B cell (primary cell): Measurements from ENCODE around the gene CDHR3. TPM values are rescaled to one million over a fixed set of nuclear protein-coding genes. Genes with fewer than 3 reads are reported as not detected.

Experiments used
- ATAC-seq: fragments of 200-7000 bp; cut with Tn5 transposase; one replicate; pipeline ENCODE4 v1.10.0; 2021; ENCODE audit warnings: low read depth, mild to moderate bottlenecking, moderate number of reproducible peaks, moderate library complexity
- CTCF ChIA-PET: fragments of 350-600 bp; sonication (Branson Sonifier 250); formaldehyde crosslinking; loops from one replicate; lab custom pipeline; 2021; ENCODE audit warnings: antibody characterized with exemption, inconsistent platforms; lab: Charles Lee
- POLR2A ChIA-PET: fragments of 350-600 bp; sonication (Branson Sonifier 250); formaldehyde crosslinking; loops from one replicate; lab custom pipeline; 2021; ENCODE audit warnings: antibody characterized with exemption; lab: Charles Lee
- DNase-seq: peaks from one replicate; pipeline ENCODE4 v3.0.0; 2013
- H2AFZ ChIP-seq: 2 replicates; pipeline ENCODE4 v1.6.1; 2012; ENCODE audit warnings: mild to moderate bottlenecking, low read depth, low read length; ENCODE audit not compliant: insufficient read depth, poor library complexity, severe bottlenecking
- H3K27ac ChIP-seq, 2 donors: 1 replicate in 1 of 2; 2 replicates in 1 of 2; pipeline ENCODE4 v1.5.1; 2012 to 2013; ENCODE audit warnings: low read length in 2 of 2, mild to moderate bottlenecking in 2 of 2, moderate library complexity in 1 of 2
- H3K27me3 ChIP-seq, 4 experiments: fragments of 200-600 bp in 1 of 4; sonication (generic) in 1 of 4; replicated peaks in 1 of 4; 1 replicate in 2 of 4; 2 replicates in 2 of 4; pipeline versions ENCODE4 v1.6.1 to v1.7.0; 2013 to 2016; ENCODE audit warnings: low read length in 3 of 4, mild to moderate bottlenecking in 2 of 4, mixed read lengths in 1 of 4, moderate library complexity in 1 of 4; ENCODE audit not compliant: insufficient read depth in 4 of 4, control insufficient read depth in 3 of 4; ENCODE audit errors: control extremely low read depth in 1 of 4
- H3K36me3 ChIP-seq, 2 experiments: replicated peaks in 1 of 2; 1 replicate in 1 of 2; 2 replicates in 1 of 2; pipeline versions ENCODE4 v1.6.1 to v1.7.1; 2013; ENCODE audit warnings: low read length in 1 of 2; ENCODE audit not compliant: insufficient read depth in 2 of 2, control insufficient read depth in 1 of 2; ENCODE audit errors: control extremely low read depth in 1 of 2, extremely low read depth in 1 of 2
- H3K4me1 ChIP-seq, 2 donors: fragments of 200-600 bp in 1 of 2; sonication (generic) in 1 of 2; 1 replicate in 1 of 2; 2 replicates in 1 of 2; pipeline versions ENCODE4 v1.5.1 to v1.6.1; 2013 to 2017; ENCODE audit warnings: low read length in 2 of 2; ENCODE audit not compliant: control insufficient read depth in 2 of 2, insufficient read depth in 2 of 2
- H3K4me2 ChIP-seq: replicated peaks from 2 replicates; pipeline ENCODE3; 2012; ENCODE audit warnings: mild to moderate bottlenecking, low read depth, low read length; ENCODE audit not compliant: poor library complexity, severe bottlenecking
- H3K4me3 ChIP-seq, 5 experiments: fragments of 200-600 bp in 1 of 5; sonication (generic) in 1 of 5; 1 replicate in 3 of 5; 2 replicates in 2 of 5; pipeline versions ENCODE4 v1.5.1 to v1.7.0; 2011 to 2016; ENCODE audit warnings: low read length in 4 of 5, mild to moderate bottlenecking in 4 of 5, low read depth in 2 of 5, control low read depth in 1 of 5, moderate library complexity in 1 of 5; ENCODE audit not compliant: insufficient read depth in 1 of 5; ENCODE audit errors: control extremely low read depth in 1 of 5, extremely low read depth in 1 of 5
- H3K79me2 ChIP-seq: fragments of 200-600 bp; sonication (generic); one replicate; pipeline ENCODE4 v1.6.0; 2016; ENCODE audit warnings: low read length; ENCODE audit not compliant: control insufficient read depth, insufficient read depth
- H3K9ac ChIP-seq: fragments of 200-600 bp; sonication (generic); 2 replicates; pipeline ENCODE4 v1.6.1; 2017; ENCODE audit warnings: mild to moderate bottlenecking, low read length, moderate library complexity
- H3K9me3 ChIP-seq, 3 donors: one replicate each; pipeline versions ENCODE4 v1.6.1 to v1.7.1; 2013; ENCODE audit warnings: low read length in 2 of 3; ENCODE audit not compliant: control insufficient read depth in 2 of 3, insufficient read depth in 1 of 3; ENCODE audit errors: control extremely low read depth in 1 of 3
- H4K20me1 ChIP-seq: 2 replicates; pipeline ENCODE4 v1.6.0; 2012; ENCODE audit warnings: mild to moderate bottlenecking, low read length; ENCODE audit not compliant: insufficient read depth, control insufficient read depth, poor library complexity, severe bottlenecking
- H3K27ac Mint-ChIP-seq: one replicate; pipeline ENCODE4 v1.8.0; 2021; ENCODE audit warnings: mixed read lengths
- H3K27me3 Mint-ChIP-seq: one replicate; pipeline ENCODE4 v1.8.0; 2021; ENCODE audit warnings: mixed read lengths
- H3K4me1 Mint-ChIP-seq: one replicate; pipeline ENCODE4 v1.8.0; 2021; ENCODE audit warnings: mixed read lengths
- H3K4me3 Mint-ChIP-seq: one replicate; pipeline ENCODE4 v1.8.0; 2021; ENCODE audit warnings: mixed read lengths
- H3K9me3 Mint-ChIP-seq: one replicate; pipeline ENCODE4 v1.8.0; 2022; ENCODE audit warnings: mixed read lengths; ENCODE audit not compliant: insufficient read depth
- EZH2 ChIP-seq: IDR thresholded peaks from 2 replicates; pipeline ENCODE4 v1.6.1; 2012; ENCODE audit warnings: borderline replicate concordance, low read depth, mild to moderate bottlenecking, moderate library complexity, low read length; ENCODE audit not compliant: insufficient read depth, poor library complexity, severe bottlenecking
- WGBS: methylation state at CpG from one replicate; pipeline ENCODE4 v1.1.5; 2013; ENCODE audit warnings: missing lambda C conversion rate; ENCODE audit not compliant: insufficient coverage; 5-methylcytosine and 5-hydroxymethylcytosine counted together
- intact Hi-C: fragments of 100-400 bp; cut with micrococcal nuclease; formaldehyde crosslinking; loops from one replicate; pipeline ENCODE4 v1.10.0; 2022
- polyA plus RNA-seq: library from polyadenylated mRNA; depleted of rRNA; stranded (reverse); fragments of >200 nt; gene quantifications from 2 replicates; pipeline ENCODE4 v1.2.3, GENCODE V29; 2012
- total RNA-seq, 2 donors: library from RNA; stranded (reverse); fragments of 120-200 nt in 1 of 2; gene quantifications; 1 replicate in 1 of 2; 2 replicates in 1 of 2; pipeline versions ENCODE4 v1.2.3 to v1.2.4, GENCODE V29; 2013 to 2022
- TF ChIP-seq, protein P1 (sequence below): fragments of 200-600 bp; IDR thresholded peaks from one replicate; pipeline ENCODE4 v1.8.0; 2022; ENCODE audit warnings: antibody characterized with exemption, mild to moderate bottlenecking

CDHR3 gene
- total and polyA plus RNA-seq, 2 donors (not counting 1 experiment from before 2014, with no cell fraction given) = 0.34 to 2.6 TPM

DNA sequence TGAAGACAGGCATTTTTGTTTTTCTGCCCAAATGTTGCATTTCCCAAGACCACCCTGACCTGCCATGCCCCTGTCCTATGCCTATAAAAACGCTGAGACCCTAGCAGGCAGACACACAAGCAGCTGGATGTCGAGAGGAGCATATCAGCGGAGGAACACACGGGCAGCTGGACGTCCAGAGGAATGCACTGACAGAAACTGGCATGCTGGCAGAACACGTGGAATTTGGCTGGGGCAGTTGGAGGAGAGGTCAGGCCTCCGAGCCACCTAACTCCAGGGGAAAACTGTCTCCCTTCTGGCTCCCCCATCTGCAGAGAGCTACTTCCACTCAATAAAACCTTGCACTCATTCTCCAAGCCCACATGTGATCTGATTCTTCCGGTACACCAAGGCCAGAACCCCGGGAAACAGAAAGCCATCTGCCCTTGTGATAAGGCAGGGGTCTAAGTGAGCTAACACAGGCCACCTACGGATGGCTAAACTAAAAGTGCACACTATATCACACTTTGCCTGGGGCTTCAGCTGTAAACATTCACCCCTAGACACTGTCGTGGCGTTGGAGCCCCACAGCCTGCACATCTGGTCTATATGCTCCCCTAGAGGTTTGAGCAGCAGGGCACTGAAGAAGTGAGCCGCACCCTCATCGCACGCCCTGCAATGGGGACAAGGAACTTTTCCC, 10.0 kb upstream of the CDHR3 start:
- peaks cover 0 to 5% (median 0%) of the 10 kb centered on the region in 4 experiments for H3K27me3 ChIP-seq
- CTCF ChIA-PET = interaction anchor here (0.6 kb wide), 1 partner anchor 275 kb away, joined by 3 read pairs; no protein-coding TSS in a partner anchor
- peaks cover 0 to 18% (median 11%) of the 10 kb centered on the region in 3 donors for H3K9me3 ChIP-seq
- H3K4me3 Mint-ChIP-seq = no peak overlapping the region
- ATAC-seq (no peak), DNase-seq (no peak)
- H3K9me3 Mint-ChIP-seq = no peaks in the 10 kb centered on the region
- H3K4me1 Mint-ChIP-seq = no peaks in the 10 kb centered on the region
- no peaks in the 10 kb centered on the region for H3K27me3 Mint-ChIP-seq
- no peak overlapping the region for H3K4me3 ChIP-seq
- no peaks in the 10 kb centered on the region for H4K20me1 ChIP-seq
- no peak overlapping the region for H3K9ac ChIP-seq
- POLR2A ChIA-PET = no interaction called here
- no peak overlapping the region for H3K27ac ChIP-seq
- no peak overlapping the region for H3K4me2 ChIP-seq
- no peak overlapping the region for H3K27ac Mint-ChIP-seq
- no peaks in the 10 kb centered on the region for H3K79me2 ChIP-seq
- no peaks in the 10 kb centered on the region for H3K36me3 ChIP-seq
- no peaks in the 10 kb centered on the region for H3K4me1 ChIP-seq
- H2AFZ ChIP-seq = no peak overlapping the region
- intact Hi-C loops = no loop called here
- 73% methylated on average over 10 of the region's 15 CpGs for WGBS
- TF ChIP-seq, protein P1, sequence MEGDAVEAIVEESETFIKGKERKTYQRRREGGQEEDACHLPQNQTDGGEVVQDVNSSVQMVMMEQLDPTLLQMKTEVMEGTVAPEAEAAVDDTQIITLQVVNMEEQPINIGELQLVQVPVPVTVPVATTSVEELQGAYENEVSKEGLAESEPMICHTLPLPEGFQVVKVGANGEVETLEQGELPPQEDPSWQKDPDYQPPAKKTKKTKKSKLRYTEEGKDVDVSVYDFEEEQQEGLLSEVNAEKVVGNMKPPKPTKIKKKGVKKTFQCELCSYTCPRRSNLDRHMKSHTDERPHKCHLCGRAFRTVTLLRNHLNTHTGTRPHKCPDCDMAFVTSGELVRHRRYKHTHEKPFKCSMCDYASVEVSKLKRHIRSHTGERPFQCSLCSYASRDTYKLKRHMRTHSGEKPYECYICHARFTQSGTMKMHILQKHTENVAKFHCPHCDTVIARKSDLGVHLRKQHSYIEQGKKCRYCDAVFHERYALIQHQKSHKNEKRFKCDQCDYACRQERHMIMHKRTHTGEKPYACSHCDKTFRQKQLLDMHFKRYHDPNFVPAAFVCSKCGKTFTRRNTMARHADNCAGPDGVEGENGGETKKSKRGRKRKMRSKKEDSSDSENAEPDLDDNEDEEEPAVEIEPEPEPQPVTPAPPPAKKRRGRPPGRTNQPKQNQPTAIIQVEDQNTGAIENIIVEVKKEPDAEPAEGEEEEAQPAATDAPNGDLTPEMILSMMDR = no peak
- TF ChIP-seq EZH2 = no peak

DNA sequence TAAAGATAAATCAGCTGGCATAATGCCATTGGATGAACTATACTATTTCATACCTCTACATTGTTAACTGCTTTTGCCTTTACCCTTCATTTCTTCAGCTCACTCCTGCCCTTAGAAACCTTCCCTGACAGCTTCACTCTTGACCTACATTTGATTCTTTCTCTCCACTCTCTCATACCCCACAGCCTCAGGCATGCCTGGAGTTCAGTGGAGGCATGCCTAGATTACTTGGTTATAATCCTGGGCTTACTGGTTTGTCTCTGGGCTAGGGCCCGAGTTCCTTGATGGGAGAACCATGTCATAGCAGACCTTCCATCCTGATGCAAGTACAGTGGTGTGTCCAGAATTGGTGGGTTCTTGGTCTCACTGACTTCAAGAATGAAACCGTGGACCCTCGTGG, 8.4 kb upstream of the CDHR3 start:
- POLR2A ChIA-PET = no interaction called here
- CTCF ChIA-PET = no interaction called here
- Histone ChIP-seq H3K27ac (no peak overlapping the region), H3K4me1 (no peaks in the 10 kb centered on the region), H3K9ac (no peak overlapping the region), H3K4me2 (no peak overlapping the region), H3K36me3 (no peaks in the 10 kb centered on the region), H4K20me1 (no peaks in the 10 kb centered on the region), H3K4me3 (no peak overlapping the region), H3K27me3 (peaks cover 0 to 5% (median 0%) of the 10 kb centered on the region in 4 experiments), H2AFZ (no peak overlapping the region), H3K9me3 (peaks cover 0 to 18% (median 11%) of the 10 kb centered on the region in 3 donors), H3K79me2 (no peaks in the 10 kb centered on the region)
- H3K27ac Mint-ChIP-seq = no peak overlapping the region
- H3K9me3 Mint-ChIP-seq = no peaks in the 10 kb centered on the region
- no peaks in the 10 kb centered on the region for H3K27me3 Mint-ChIP-seq
- no peak for DNase-seq
- no peak for ATAC-seq
- no peaks in the 10 kb centered on the region for H3K4me1 Mint-ChIP-seq
- WGBS = 56% methylated on average over 1 of the region's 3 CpGs
- intact Hi-C loops = no loop called here
- H3K4me3 Mint-ChIP-seq = no peak overlapping the region
- no peak for TF ChIP-seq EZH2
- TF ChIP-seq, protein P1 = no peak
